Karpas-422 (cell line): ENCODE data around the gene TRIM14. TPM values are rescaled to one million over a fixed set of nuclear protein-coding genes. Genes with fewer than 3 reads are reported as not detected.

Source experiments
- DNase-seq: peaks from one replicate; pipeline ENCODE4 v3.0.0-alpha.2; 2015
- H2AFZ ChIP-seq: fragments of 200-600 bp; sonication (generic); 2 replicates; pipeline ENCODE4 v1.6.1; 2014; ENCODE audit warnings: antibody characterized with exemption, low read length, mixed read lengths
- H3K27ac ChIP-seq: fragments of 200-600 bp; sonication (generic); 2 replicates; pipeline ENCODE4 v1.5.1; 2014; ENCODE audit warnings: mild to moderate bottlenecking, low read length, moderate library complexity
- H3K27me3 ChIP-seq: fragments of 200-600 bp; sonication (generic); 2 replicates; pipeline ENCODE4 v1.6.1; 2014; ENCODE audit warnings: low read length, mixed read lengths
- H3K36me3 ChIP-seq: fragments of 200-600 bp; sonication (generic); 2 replicates; pipeline ENCODE4 v1.6.1; 2014; ENCODE audit warnings: low read length, mixed read lengths; ENCODE audit not compliant: insufficient read depth
- H3K4me1 ChIP-seq: fragments of 200-600 bp; sonication (generic); 2 replicates; pipeline ENCODE4 v1.6.1; 2014; ENCODE audit warnings: mild to moderate bottlenecking, low read length, mixed read lengths
- H3K4me2 ChIP-seq: fragments of 200-600 bp; sonication (generic); 2 replicates; pipeline ENCODE4 v1.6.1; 2014; ENCODE audit warnings: low read length, low read depth, mild to moderate bottlenecking; ENCODE audit not compliant: poor library complexity, severe bottlenecking
- H3K4me3 ChIP-seq: fragments of 200-600 bp; sonication (generic); 2 replicates; pipeline ENCODE4 v1.5.1; 2014; ENCODE audit warnings: mild to moderate bottlenecking, antibody characterized with exemption, low read length, mixed read lengths
- H3K79me2 ChIP-seq: fragments of 200-600 bp; sonication (generic); 2 replicates; pipeline ENCODE4 v1.6.1; 2014; ENCODE audit warnings: mild to moderate bottlenecking, low read length, mixed read lengths
- H3K9ac ChIP-seq: fragments of 200-600 bp; sonication (generic); 2 replicates; pipeline ENCODE4 v1.6.0; 2014; ENCODE audit warnings: low read length
- H3K9me2 ChIP-seq: fragments of 200-600 bp; sonication (generic), shearing (Covaris generic); replicated peaks from 2 replicates; pipeline ENCODE4 v1.6.0; 2014; ENCODE audit warnings: mild to moderate bottlenecking, low read length, moderate library complexity; ENCODE audit not compliant: insufficient read depth
- H3K9me3 ChIP-seq: fragments of 300-700, 200-600 bp; sonication (generic); 2 replicates; pipeline ENCODE4 v1.6.1; 2014; ENCODE audit warnings: low read length, mixed read lengths
- H4K20me1 ChIP-seq: fragments of 200-600 bp; sonication (generic); 2 replicates; pipeline ENCODE4 v1.6.1; 2014; ENCODE audit warnings: mild to moderate bottlenecking, antibody characterized with exemption, low read length, low read depth; ENCODE audit not compliant: insufficient read depth
- total RNA-seq: library from RNA; depleted of rRNA; stranded (reverse); fragments of >200 nt; shearing (Covaris generic); gene quantifications from 2 replicates; pipeline ENCODE4 v1.2.3, GENCODE V29; 2014; ENCODE audit warnings: low replicate concordance

Gene TRIM14
- total RNA-seq, 1 experiment from 2014 or later: 17.5 TPM

DNA sequence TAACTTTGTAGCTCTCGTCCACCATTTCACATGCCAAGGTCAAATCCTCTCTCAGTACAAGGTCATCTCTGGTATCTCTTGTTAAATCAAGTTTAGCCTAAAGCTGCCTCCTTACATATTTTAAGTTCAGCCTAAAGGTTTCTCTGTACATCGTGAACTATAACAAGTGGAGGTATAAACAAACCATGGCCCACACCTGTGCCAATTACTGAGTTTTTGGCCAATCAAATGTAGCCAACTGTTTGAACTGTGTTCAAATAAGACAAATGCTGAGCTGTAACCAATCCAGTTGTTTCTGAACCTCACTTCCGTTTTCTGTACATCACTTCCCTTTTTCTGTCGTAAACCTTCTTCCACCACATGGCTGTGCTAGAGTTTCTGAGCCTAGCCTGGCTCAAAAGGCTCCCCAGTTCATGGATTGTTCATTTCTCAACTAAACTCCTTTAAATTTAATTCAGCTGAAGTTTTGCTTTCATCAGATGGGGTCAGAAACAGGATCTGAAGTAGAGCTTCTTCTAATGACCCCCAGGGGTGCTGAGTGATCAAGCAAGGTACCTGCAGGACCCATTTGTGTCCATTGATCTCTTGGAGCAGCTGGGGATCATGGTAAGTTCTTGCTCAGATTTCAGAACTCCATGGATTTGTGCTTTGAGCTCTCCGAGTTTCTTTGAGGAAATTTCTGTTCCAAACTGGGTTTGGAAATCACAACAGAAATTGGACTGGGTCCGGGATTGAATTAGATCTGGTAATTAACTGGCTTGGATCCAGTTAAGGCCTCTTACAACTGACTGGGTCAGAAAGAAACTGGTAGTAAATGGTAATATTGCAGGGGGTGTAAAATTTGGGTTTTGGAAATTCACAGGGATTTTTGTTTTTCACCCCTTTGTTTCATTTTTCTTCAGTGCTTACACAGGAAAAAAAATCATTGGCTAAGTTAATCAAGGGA is 73.5 kb downstream of the TRIM14 start:
- peaks cover 47% of the 10 kb centered on the region for H3K79me2 ChIP-seq

DNA sequence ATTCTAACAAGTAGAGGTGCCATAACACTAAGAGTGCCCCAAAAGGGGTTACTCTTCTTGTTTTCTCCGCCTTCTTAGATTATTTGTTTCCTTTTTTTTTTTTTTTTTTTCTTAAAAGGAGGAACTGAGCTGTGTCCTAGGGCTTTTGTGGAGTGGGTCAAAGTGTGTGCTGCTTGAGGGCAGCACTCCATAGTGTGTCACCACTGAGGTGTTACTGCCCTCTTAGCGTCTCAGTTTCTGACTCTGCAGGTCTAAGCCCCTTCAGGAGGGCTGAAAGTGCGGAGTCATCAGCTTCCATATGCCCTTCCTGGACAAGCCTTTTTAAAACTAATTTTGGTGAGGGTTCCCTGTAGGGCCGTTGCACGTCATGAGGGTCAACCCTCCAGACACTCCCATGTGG is 75.1 kb downstream of the TRIM14 start:
- peak overlapping the region; percentile 87 for H3K27ac ChIP-seq
- H3K79me2 ChIP-seq: peaks cover 34% of the 10 kb centered on the region
- no peaks in the 10 kb centered on the region for H3K9me2 ChIP-seq
- no peak overlapping the region for H3K4me3 ChIP-seq
- 0 out of 2 replicates have a peak overlapping the region, but pooled peaks have one; percentile 19 for H2AFZ ChIP-seq
- H3K36me3 ChIP-seq: peaks cover 15% of the 10 kb centered on the region
- DNase-seq: no peak
- no peaks in the 10 kb centered on the region for H3K9me3 ChIP-seq
- H3K9ac ChIP-seq: no peak overlapping the region
- no peak overlapping the region for H3K4me2 ChIP-seq
- no peaks in the 10 kb centered on the region for H4K20me1 ChIP-seq
- peaks cover 78% of the 10 kb centered on the region for H3K4me1 ChIP-seq
- H3K27me3 ChIP-seq: no peaks in the 10 kb centered on the region

More for the DNA sequence above, 73.5 kb downstream of the TRIM14 start:
- H3K9ac ChIP-seq: peak overlapping the region; percentile 82
- peak overlapping the region; percentile 92 for H3K27ac ChIP-seq
- H3K4me2 ChIP-seq: peak overlapping the region; percentile 81
- H2AFZ ChIP-seq: no peak overlapping the region
- H4K20me1 ChIP-seq: peaks cover 8% of the 10 kb centered on the region
- H3K4me3 ChIP-seq: peak overlapping the region; percentile 73
- peaks cover 21% of the 10 kb centered on the region for H3K36me3 ChIP-seq
- H3K9me2 ChIP-seq: no peaks in the 10 kb centered on the region
- no peaks in the 10 kb centered on the region for H3K27me3 ChIP-seq
- no peaks in the 10 kb centered on the region for H3K9me3 ChIP-seq
- H3K4me1 ChIP-seq: peaks cover 71% of the 10 kb centered on the region
- DNase-seq: peak; percentile 96

DNA sequence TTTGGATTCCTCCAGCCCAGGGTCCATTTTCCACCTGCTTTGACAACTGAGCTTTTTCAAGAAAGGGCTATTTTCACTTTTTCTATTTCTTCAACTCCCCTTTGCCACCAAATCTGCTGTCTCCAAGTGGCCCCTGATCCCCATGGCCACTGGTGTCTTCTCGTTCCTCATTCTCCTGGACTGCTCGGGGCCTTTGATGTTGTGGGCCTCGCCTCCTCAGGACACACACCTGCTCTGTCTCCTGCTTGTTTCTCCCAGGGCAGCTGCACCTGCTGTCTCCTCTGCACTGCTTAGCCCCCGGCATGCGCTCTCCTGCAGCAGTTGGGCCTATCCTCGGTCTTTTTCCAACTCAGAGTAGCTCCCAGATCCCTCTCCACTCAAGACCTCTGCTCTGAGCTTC is 78.8 kb downstream of the TRIM14 start:
- H3K4me2 ChIP-seq: peak overlapping the region; percentile 70
- peak; percentile 60 for DNase-seq
- H3K36me3 ChIP-seq: no peaks in the 10 kb centered on the region
- no peaks in the 10 kb centered on the region for H3K9me3 ChIP-seq
- peaks cover 87% of the 10 kb centered on the region for H3K4me1 ChIP-seq
- H3K9me2 ChIP-seq: no peaks in the 10 kb centered on the region
- H3K27me3 ChIP-seq: no peaks in the 10 kb centered on the region
- H3K9ac ChIP-seq: peak overlapping the region; percentile 60
- no peaks in the 10 kb centered on the region for H3K79me2 ChIP-seq
- H3K27ac ChIP-seq: peak overlapping the region; percentile 93
- H3K4me3 ChIP-seq: peak overlapping the region; percentile 52; the same call in 1 of the 2 replicates
- peak overlapping the region; percentile 62 for H2AFZ ChIP-seq
- H4K20me1 ChIP-seq: no peaks in the 10 kb centered on the region

DNA sequence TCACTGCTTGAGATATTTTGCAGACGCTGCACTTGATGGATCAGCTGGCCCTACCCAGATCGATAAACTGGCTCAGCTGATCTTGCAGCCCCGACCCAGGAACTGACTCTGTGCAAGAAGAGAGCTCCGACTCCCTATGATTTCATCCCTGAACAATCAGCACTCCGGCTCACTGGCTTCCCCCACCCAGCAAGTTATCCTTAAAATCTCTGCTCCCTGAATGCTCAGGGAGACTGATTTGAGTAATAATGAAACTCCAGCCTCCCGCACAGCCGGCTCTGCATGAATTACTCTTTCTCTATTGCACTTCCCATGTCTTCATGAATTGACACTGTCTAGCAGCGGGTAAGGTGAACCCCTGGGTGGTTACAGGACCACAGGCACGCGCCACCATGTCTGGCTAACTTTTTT is 79.4 kb downstream of the TRIM14 start:
- H3K4me2 ChIP-seq: peak overlapping the region; percentile 70
- peak; percentile 66 for DNase-seq
- no peaks in the 10 kb centered on the region for H3K27me3 ChIP-seq
- peak overlapping the region; percentile 60 for H3K9ac ChIP-seq
- H3K4me1 ChIP-seq: peaks cover 87% of the 10 kb centered on the region
- no peaks in the 10 kb centered on the region for H3K9me3 ChIP-seq
- no peaks in the 10 kb centered on the region for H4K20me1 ChIP-seq
- H2AFZ ChIP-seq: peak overlapping the region; percentile 62; the same call in 1 of the 2 replicates
- H3K9me2 ChIP-seq: no peaks in the 10 kb centered on the region
- H3K79me2 ChIP-seq: no peaks in the 10 kb centered on the region
- peak overlapping the region; percentile 93 for H3K27ac ChIP-seq
- H3K36me3 ChIP-seq: no peaks in the 10 kb centered on the region
- H3K4me3 ChIP-seq: peak overlapping the region; percentile 52

DNA sequence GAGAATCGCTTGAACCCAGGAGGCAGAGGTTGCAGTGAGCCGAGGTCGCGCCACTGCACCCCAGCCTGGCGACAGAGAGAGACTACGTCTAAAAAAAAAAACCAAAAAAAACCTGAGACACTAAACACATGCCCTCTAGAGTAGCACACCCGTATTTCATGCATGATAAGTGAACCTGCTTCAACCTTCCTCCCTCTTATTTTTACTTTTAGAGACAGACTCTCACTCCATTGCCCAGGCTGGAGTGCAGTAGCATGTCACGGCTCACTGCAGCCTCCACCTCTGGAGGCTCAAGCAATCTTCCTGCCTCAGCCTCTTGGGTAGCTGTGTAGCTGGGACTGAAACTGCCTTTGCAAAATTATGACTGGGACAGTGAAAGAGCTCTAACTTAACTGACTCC is 80.1 kb downstream of the TRIM14 start:
- peak overlapping the region; percentile 93 for H3K27ac ChIP-seq
- peak overlapping the region; percentile 60 for H3K9ac ChIP-seq
- no peaks in the 10 kb centered on the region for H3K36me3 ChIP-seq
- DNase-seq: peak; percentile 92
- H3K4me3 ChIP-seq: peak overlapping the region; percentile 52
- H3K9me2 ChIP-seq: no peaks in the 10 kb centered on the region
- H3K79me2 ChIP-seq: no peaks in the 10 kb centered on the region
- peaks cover 88% of the 10 kb centered on the region for H3K4me1 ChIP-seq
- no peaks in the 10 kb centered on the region for H3K9me3 ChIP-seq
- H4K20me1 ChIP-seq: no peaks in the 10 kb centered on the region
- no peak overlapping the region for H2AFZ ChIP-seq
- no peaks in the 10 kb centered on the region for H3K27me3 ChIP-seq
- H3K4me2 ChIP-seq: peak overlapping the region; percentile 70

DNA sequence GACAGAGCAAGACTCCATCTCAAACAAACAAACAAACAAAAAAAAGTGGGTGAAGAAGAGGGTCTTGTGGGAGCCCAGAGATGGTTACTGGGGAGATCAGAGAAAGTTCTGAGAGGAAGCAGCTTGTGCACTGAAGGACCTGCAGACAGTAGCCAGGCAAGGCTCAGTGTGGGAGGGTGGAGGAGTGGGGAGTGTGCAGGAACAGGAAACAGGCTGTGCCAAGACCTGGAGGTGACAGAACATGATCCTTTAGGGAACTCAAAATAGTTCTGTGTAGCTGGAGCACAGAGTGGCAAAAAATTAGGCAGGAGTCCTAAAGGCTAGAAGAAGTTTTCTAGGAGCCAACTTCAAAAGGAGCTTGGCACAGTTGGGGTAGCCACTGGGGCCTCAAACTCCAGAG is 81.7 kb downstream of the TRIM14 start:
- H3K79me2 ChIP-seq: no peaks in the 10 kb centered on the region
- no peak overlapping the region for H2AFZ ChIP-seq
- DNase-seq: no peak
- no peaks in the 10 kb centered on the region for H4K20me1 ChIP-seq
- H3K27me3 ChIP-seq: no peaks in the 10 kb centered on the region
- no peak overlapping the region for H3K4me3 ChIP-seq
- no peaks in the 10 kb centered on the region for H3K9me3 ChIP-seq
- H3K9me2 ChIP-seq: no peaks in the 10 kb centered on the region
- H3K4me2 ChIP-seq: no peak overlapping the region
- no peaks in the 10 kb centered on the region for H3K36me3 ChIP-seq
- H3K4me1 ChIP-seq: peaks cover 88% of the 10 kb centered on the region
- H3K9ac ChIP-seq: peak overlapping the region; percentile 0; the same call in 1 of the 2 replicates
- peak overlapping the region; percentile 93 for H3K27ac ChIP-seq

DNA sequence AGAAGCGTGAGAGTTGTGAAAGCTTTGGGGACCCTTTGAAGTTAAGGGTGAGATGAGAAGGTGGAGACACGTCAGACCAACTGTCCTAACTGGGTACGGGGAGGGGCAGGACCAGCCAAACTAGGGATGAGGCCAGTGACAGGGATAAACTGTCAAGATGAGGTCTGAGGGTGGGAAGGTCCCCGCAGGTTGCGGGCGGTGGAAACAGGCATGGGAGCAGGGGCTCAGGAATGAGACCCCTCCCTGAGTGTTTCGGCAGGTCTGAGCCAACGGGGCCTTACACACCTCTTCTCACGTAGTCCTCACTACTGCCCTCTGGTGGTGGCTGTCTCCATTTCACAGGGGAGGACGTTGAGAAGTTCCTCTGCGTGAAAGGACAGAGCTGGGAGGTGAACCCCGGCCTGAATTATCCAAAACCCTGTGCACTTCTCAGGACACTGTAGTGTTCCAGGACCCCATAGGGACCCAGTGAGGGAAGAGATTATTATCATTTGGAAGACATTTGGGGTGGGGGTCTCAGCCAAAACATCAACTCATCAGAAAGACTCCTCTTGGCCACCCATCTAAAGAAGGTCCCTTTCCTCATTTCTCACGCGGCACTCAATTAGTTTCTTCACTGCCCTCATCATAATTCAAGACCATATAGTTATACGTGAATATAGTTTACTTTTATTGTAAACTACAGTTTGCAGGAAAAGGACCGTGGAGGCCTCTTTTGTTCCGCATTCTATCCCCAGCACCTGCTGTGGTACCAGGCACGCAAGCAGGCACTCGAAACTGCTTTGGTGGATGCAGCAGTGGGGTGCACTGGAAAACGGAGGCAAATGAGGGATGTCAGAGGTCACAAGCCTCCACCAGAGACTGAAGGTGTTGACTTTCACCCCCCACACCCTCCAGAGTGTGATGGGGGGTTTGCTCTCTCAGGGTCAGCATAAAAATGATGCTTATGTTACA is 84.2 kb downstream of the TRIM14 start:
- Histone ChIP-seq H3K9me2 (no peaks in the 10 kb centered on the region), H4K20me1 (no peaks in the 10 kb centered on the region), H3K79me2 (no peaks in the 10 kb centered on the region), H3K9ac (peak overlapping the region; percentile 68), H3K4me1 (peaks cover 96% of the 10 kb centered on the region), H2AFZ (peak overlapping the region; percentile 38), H3K36me3 (no peaks in the 10 kb centered on the region), H3K4me2 (peak overlapping the region; percentile 69), H3K27ac (peak overlapping the region; percentile 97), H3K9me3 (no peaks in the 10 kb centered on the region), H3K4me3 (peak overlapping the region; percentile 50; the same call in 1 of the 2 replicates), H3K27me3 (no peaks in the 10 kb centered on the region)
- DNase-seq: peak; percentile 98
